ENCODE results near the gene RARS2. TPM values are rescaled to one million over a fixed set of nuclear protein-coding genes. Genes with fewer than 3 reads are reported as not detected.

RARS2 gene
- polyA plus RNA-seq, 3 donors = 18.0 to 29.0 (median 23.3) TPM

DNA sequence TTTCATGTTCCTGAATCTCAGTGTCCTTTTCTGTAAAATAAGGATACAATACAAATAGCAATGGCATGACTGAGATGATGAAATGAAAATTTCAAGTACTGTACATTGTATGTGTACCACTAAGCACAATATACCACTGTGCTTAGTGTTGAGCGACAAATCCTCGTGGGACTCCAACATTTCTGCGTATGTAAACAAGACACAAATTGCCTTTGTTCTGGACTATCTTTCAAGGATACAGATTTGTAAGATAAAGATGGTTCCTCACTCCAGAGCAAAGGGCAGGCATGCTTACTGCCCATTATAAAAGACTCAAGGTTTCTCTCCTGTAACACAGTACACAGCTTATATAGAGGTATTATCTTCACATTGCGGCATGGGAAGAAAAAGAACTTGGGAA lies 6.0 kb downstream of the RARS2 start:
- H3K27ac ChIP-seq (ENCODE audit: low read depth, low read length) = no peak overlapping the region
- 76 to 93% (median 93%) methylated on average over 4 of the region's 4 CpGs for WGBS, 3 donors

DNA sequence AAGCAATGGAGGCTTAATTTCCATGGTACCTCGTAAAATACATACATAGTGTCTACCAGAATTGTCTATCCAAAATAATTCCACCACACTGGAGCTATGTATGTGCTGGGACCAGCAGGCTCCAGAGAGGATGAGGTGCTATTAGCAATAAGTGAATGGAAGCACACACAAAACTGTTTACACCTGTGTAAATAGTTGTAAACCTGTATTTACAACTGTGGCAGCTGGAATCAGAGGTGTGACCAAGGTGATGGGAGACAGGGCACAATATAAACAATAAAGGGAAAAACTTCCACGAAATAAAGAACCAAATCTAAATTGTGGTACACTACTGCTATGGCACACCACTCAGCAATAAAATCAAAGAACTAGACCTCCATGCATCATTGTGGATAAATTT lies 14.4 kb downstream of the RARS2 start:
- no peak overlapping the region for H3K27ac ChIP-seq (ENCODE audit: low read depth, low read length)
- WGBS, 3 donors = 77 to 88% (median 83%) methylated on average over 2 of the region's 2 CpGs

DNA sequence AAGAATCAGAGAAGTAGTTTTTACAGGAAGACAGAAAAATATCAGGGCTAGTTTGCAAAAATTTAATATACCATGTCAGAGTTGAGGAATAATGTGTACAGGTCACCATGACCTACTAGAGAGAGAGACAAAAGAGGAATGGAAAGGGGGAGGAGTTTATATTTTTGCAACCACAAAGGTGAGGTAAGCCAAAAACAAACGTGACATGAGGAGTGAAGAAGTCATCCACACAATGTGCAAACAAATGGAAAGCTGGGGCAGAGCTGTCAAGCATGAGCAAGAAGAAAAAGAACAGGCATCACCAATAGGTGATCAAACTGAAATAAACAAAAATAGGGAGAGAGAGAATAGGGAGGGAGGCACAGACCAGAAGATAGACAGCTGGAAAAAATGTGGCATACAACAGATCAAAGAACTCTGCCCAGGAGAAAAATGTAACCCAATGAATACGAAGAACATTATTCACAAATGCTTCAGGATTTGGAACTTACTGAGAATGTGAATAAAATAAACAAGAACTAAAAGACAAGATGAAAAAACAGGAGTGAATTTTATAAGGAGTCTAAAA lies 15.5 kb downstream of the RARS2 start:
- WGBS, 3 donors = 47 to 61% (median 50%) methylated on average over 2 of the region's 2 CpGs
- no peak overlapping the region for H3K27ac ChIP-seq (ENCODE audit: low read depth, low read length)

DNA sequence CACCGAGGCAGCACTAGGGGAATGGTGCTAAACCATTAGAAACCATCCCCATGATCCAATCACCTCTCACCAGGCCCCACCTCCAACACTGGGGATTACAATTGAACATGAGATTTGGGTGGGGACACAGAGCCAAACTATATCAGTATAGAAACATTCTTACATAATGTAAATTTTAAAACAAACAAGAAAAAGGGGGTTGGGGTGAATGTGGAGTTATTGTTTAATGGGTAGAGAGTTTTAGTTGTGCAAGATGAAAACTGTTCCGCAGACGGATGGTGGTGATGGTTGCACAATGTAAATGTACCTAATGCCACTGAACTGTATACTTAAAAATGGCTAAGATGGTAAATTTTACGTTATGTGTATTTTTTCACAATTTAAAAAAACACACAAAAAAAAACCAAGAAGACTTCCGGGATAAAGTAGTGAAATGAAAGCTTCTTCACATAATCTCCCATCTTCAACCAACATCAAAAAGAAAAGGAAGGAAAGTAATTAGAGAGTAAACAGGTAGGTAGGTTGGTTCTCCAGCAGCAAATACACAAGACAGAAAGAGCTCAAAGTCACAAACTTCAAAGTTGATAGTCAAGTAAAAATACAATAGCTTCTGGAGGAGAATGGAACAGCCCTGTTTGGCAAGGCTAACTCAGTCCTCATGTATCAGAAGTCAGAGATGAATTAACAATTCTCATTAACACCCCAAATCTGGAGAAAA lies 16.3 kb downstream of the RARS2 start:
- no peak overlapping the region for H3K27ac ChIP-seq (ENCODE audit: low read depth, low read length)
- 77 to 91% (median 88%) methylated on average over 5 of the region's 5 CpGs for WGBS, 3 donors

DNA sequence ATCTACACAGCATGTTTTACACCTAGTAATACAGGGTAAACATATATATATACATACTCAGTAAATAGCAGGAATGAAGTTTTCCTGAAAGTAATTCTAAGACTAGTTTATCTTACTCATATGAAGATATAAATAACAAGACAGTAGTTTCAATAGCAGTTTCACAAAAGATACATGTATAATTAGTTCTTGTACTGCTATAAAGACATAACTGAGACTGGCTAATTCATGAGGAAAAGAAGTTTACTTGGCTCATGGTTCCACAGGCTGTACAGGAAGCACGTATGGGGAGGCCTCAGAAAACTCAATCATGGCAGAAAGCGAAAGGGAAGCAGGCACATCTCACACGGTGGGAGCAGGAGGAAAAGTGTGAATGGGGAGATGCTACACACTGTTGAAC lies 16.9 kb downstream of the RARS2 start:
- no peak overlapping the region for H3K27ac ChIP-seq (ENCODE audit: low read depth, low read length)
- 88 to 100% (median 93%) methylated on average over 3 of the region's 3 CpGs for WGBS, 3 donors

DNA sequence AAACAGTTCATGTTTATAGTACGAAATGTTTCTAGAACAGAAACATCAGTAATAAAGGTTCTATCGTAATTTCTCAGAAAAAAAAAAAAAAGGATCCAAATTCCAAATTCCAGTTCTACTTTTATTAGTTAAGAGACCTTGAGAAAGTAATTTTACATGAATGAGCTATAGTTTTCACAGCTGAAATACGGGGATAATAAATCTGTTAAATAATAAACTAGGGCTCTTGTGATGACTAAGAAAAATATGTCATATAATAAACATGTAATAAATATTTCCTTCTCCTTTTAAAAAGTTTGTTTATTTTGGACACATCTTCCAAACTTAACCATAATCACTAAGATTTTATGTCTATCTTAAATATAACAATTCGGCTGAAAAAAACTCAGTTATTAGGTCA lies 17.8 kb downstream of the RARS2 start:
- 74 to 86% (median 84%) methylated on average over 4 of the region's 4 CpGs for WGBS, 3 donors

DNA sequence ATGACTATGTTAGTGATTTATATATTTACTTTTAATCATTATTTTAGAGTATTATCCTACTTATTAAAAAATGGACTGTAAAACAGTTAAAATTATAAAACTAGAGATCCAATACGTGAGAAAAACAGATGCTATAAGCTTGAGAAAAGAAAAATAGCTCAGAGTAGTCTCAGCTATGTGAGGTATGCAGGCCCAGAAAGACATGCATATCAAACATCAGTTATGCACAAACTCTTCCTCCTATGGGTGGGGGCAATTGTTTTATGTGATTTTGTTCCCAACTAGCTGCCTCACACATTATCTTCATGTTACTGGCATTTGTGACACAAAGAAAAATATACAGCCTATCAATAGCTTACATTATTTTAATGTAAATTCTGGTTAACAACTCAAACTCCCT lies 28.8 kb downstream of the RARS2 start:
- 82 to 90% (median 88%) methylated on average over 1 of the region's 1 CpG for WGBS, 3 donors
- H3K27ac ChIP-seq (ENCODE audit: low read depth, low read length) = no peak overlapping the region

More for the DNA sequence above, 17.8 kb downstream of the RARS2 start:
- no peak overlapping the region for H3K27ac ChIP-seq (ENCODE audit: low read depth, low read length)

DNA sequence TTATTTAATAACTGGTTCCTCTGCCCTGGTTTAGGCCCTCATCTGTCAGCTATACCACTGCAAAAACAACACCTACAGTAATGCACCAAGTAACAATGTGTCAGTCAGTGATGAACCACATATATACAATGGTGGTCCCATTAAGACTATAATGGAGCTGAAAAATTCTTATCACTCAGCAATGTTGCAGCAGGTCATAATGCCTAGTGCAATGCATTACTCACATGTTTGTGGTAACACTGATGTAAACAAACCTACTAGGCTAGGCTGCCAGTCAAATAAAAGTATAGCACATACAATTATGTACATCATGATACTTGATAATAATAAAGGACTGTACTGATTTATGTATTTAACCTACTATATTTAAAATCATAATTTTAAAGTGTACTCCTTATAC lies 31.3 kb downstream of the RARS2 start:
- H3K27ac ChIP-seq (ENCODE audit: low read depth, low read length) = no peak overlapping the region

DNA sequence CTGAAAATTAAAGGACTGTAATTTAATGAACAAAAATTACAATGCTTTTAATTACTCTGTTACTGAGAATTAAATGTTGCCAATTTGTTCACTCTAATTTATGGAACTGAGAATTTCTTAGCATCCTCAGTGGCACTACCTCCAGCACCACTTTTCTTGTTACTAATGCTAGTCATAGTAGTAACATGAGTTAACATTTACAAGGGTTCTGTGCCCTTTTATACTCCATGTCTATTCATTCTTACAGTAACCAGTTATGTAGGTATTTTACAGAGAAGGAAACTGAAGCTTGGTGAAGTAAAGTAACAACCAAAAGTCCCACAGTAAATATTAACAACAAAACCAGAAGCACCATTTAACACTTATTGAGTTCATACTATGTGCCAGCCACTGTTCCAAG lies 34.3 kb downstream of the RARS2 start:
- H3K27ac ChIP-seq (ENCODE audit: low read depth, low read length) = no peak overlapping the region

DNA sequence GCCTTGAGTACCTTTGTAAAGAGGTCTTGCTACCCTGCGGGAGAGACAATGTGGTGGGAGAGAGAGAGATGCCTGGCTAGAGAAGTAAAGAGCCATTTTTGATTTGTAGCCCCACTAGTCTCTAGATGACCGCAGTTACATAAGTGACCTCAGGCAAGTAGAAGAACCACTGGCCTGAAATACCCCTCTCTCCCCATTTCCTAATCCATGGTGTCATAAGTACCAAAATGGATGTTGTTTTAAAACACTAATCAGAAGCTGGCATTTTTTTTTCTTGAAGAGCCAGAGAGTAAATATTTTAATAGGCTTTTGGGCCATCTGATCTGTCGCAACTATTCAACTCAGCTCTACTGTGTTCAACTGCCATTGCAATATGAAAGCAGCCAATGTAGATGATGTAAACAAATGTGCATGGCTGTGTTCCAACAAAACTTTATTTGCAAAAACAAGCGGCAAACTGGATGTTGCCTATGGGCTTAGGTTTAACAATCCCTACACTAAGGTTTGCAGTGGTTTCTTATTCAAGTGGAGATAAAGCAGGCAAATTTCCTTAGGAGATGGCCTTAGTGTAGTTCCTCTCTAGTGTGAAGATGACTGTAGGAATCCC lies 36.5 kb downstream of the RARS2 start:
- 79 to 95% (median 93%) methylated on average over 4 of the region's 4 CpGs for WGBS, 3 donors
- no peak overlapping the region for H3K27ac ChIP-seq (ENCODE audit: low read depth, low read length)

DNA sequence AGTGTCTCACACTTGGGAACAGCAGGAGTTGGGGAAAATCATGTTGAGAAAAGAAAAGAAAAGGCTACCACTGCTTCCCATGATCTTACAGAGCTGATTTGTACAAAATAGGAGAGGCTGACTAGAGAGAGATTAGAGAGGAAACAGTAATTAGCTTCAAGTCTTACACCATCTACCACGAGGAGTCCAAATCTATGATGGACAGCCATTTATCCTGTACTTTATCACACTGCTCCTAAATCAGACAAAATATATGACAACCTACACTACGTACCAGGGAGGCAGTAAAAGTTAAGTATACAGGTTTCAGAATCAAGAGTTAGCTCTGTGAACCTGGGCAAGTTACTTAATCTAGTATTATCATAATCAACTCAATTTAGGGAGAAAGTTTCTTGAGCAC lies 38.0 kb downstream of the RARS2 start:
- 73 to 91% (median 83%) methylated on average over 2 of the region's 2 CpGs for WGBS, 3 donors

DNA sequence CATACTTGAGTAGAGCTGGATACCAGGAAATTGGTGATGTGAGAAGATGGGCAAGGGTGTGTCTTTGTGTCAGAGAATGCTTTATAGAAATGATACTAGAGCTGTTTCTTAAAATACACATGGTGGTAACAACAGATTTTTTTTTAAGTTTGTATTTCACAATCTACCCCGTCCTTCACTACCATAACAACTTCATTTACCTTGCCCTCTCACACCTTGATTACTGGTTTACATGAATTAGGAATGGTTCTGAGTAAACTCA lies 45.4 kb downstream of the RARS2 start:
- WGBS, 3 donors = 81 to 100% (median 88%) methylated on average over 1 of the region's 1 CpG
- no peak overlapping the region for H3K27ac ChIP-seq (ENCODE audit: low read depth, low read length)

More for the DNA sequence above, 38.0 kb downstream of the RARS2 start:
- no peak overlapping the region for H3K27ac ChIP-seq (ENCODE audit: low read depth, low read length)

DNA sequence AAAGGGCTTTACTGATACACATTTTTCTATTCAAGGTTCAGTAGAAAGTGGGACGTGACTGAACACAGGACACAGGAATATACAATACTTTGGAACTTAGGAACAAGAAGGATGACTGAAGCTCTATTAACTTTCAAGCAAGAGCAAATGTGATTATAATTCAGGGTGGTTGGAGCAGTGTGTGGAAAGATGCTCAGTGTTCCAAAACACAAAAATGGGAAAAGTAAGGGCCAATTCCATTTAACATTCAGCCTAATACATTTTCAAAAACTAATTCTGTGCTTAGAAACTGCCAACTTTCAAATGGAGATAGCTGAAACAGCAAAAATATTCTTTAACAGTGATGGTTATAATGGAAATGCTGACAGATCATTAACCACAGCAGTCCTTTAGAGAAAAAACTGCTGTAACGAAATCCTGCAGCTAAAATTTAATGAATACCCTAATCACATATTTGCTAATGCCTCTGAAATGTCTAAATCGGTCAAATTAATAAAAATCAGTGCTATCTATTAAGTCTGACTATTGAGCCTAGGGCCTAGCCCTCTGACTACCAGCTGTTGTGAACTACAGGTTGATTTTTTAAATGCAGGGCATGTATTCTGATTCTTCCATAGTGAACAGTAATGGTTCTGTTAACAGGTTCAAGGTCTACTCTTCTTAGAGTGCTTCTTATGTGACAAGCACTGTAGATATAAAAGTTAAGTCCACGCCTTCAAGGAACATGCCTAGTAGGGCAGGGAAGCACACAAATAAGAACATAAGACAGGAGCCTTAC lies 45.9 kb downstream of the RARS2 start:
- 87 to 94% (median 93%) methylated on average over 4 of the region's 4 CpGs for WGBS, 3 donors
- H3K27ac ChIP-seq (ENCODE audit: low read depth, low read length) = no peak overlapping the region

DNA sequence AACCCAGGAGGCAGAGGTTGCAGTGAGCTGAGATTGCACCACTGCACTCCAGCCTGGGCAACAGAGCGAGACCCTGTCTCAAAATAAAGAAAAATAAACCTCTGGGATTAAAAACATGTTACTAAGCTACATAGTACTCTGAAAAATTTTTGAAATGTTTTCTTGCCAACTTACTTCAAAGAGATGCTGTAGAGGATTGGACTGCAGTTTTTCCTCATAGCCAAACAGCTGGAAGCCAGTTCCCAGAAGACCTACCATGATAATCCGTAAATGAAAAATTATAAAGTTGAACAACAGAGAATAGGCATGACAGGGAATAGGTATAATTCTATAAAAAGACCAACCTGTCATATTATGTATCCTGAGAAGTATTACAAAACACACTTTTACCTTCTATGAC lies 48.0 kb downstream of the RARS2 start:
- 53 to 87% (median 66%) methylated on average over 2 of the region's 2 CpGs for WGBS, 3 donors
- H3K27ac ChIP-seq (ENCODE audit: low read depth, low read length) = no peak overlapping the region

DNA sequence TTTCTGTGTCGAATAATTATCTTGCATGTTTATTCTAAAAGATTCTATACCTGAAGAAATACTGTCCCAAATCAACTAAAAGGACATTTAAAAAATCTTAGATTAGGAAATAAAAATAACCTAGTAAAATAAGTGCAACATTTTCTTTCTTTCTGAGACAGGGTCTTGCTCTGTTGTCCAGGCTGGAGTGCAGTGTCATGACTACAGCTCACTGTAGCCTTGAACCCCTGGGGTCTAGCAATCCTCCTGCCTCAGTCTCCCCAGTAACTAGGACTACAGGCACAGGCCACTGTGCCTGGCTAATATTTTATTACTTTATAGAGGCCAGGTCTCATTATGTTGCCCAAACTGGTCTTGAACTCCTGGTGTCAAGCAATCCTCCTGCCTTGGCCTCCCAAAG lies 48.7 kb downstream of the RARS2 start:
- H3K27ac ChIP-seq (ENCODE audit: low read depth, low read length) = no peak overlapping the region
- 93 to 97% (median 96%) methylated on average over 1 of the region's 1 CpG for WGBS, 3 donors

DNA sequence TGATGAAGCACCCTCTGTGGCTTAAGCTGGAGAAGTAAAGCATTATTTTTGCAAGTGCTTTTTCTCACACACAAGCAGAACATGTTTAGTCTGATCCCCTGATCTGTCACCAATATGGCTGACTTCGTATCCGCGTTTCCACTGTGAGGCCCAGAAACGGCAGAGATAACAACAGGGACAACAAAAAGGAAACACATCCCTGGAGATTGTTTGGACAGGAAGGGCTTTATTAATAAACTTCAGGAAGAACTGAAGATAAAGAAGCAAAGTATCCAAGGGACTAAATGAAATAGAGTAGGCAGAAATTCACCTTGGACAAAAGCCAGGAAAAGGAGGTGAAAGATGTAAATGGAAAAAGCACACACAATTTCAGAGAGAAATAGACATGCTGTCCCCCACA lies 49.2 kb downstream of the RARS2 start:
- H3K27ac ChIP-seq (ENCODE audit: low read depth, low read length) = no peak overlapping the region
- WGBS, 3 donors = 45 to 78% (median 67%) methylated on average over 4 of the region's 4 CpGs

DNA sequence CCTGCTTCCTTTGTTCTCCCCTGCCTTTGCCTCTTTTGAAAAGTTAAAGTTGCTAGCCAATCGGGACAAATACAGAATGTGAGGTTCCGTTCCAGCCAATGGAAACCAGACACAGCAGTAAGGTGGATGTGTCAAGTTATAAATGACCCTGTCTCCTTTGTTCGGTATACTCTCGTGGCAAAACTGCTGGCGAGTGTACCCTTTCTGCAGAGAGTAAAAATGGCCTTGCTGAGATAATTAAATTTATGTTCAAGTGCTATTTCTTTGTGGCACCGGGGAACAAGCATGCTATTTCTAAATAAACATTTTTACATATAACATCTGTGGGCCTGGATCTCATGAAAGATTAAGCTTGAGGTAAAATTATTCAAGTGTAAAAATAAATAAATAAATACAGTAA lies 50.2 kb downstream of the RARS2 start:
- WGBS, 3 donors = 95 to 100% (median 96%) methylated on average over 6 of the region's 6 CpGs
- H3K27ac ChIP-seq (ENCODE audit: low read depth, low read length) = no peak overlapping the region

DNA sequence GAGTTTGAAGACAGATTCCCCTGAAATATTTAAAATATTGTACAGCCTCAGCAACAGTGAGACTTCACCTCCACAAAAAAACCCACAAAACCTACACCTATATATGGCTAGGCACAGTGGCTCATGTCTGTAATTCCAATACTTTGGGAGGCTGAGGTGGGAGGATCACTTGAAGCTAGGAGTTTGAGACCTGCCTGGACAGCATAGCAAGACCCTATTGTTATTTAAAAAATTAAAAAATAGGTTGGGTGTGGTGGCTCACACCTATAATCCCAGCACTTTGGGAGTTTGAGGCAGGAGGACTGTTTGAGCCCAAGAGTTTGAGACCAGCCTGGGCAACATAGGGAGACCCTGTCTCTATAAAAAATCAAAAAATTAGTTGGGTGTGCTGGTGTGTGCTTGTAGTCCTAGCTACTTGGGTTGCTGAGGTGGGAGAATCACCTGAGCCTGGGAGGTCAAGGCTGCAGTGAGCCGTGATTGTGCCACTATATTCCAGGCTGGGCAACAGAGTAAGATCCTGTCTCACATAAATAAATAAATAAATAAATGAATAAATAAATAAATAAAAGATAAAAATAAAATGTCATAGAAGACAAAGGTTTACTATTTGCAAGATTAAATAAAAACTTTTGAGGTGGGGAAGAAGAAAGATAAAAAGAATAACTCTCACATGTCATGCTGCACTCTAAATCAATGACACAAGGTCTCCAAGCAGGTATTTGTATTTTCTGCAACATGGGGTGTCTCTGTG lies 51.1 kb downstream of the RARS2 start:
- H3K27ac ChIP-seq (ENCODE audit: low read depth, low read length) = no peak overlapping the region
- 98 to 100% (median 100%) methylated on average over 1 of the region's 1 CpG for WGBS, 3 donors
